ENCODE data around the gene TSPAN16.

DNA sequence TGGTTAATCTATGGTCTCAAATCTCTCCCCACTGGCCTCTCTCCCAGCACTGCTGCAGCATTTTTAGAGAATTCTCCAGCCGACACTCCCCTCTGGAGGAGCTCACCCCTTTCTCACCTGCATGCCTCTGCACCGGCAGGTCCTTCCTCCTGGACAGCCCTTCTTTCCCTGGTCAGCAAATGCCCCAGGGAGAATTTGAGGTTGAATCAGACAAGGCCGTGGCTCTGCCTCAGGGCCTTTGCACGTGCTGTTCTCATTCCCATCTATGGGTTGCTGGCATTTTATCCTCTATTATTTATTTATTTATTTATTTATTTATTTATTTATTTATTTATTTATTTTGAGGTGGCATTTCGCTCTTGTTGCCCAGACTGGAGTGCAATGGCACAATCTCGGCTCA lies 32.2 kb upstream of the TSPAN16 start:
- TF ChIP-seq, protein P1, sequence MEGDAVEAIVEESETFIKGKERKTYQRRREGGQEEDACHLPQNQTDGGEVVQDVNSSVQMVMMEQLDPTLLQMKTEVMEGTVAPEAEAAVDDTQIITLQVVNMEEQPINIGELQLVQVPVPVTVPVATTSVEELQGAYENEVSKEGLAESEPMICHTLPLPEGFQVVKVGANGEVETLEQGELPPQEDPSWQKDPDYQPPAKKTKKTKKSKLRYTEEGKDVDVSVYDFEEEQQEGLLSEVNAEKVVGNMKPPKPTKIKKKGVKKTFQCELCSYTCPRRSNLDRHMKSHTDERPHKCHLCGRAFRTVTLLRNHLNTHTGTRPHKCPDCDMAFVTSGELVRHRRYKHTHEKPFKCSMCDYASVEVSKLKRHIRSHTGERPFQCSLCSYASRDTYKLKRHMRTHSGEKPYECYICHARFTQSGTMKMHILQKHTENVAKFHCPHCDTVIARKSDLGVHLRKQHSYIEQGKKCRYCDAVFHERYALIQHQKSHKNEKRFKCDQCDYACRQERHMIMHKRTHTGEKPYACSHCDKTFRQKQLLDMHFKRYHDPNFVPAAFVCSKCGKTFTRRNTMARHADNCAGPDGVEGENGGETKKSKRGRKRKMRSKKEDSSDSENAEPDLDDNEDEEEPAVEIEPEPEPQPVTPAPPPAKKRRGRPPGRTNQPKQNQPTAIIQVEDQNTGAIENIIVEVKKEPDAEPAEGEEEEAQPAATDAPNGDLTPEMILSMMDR (IDR thresholded peaks at IDR 0.05; ENCODE audit: insufficient read depth, low read depth, low read length), result no peak
- TF ChIP-seq EZH2 (IDR thresholded peaks at IDR 0.05; ENCODE audit: insufficient read depth, low read length), result no peak
